Fibroblast of villous mesenchyme (primary cell): Measurements from ENCODE around the gene KCNT1. TPM values are rescaled to one million over a fixed set of nuclear protein-coding genes. Genes with fewer than 3 reads are reported as not detected.
A peak's percentile ranks its signal among the peaks of the same experiment; 100 is the strongest.

Experiments used
- DNase-seq: peaks from one replicate; pipeline ENCODE4 v3.0.0-alpha.2; 2010; ENCODE audit warnings: low read depth
- H3K4me3 ChIP-seq: 2 replicates; pipeline ENCODE4 v1.5.1; 2011; ENCODE audit warnings: low read depth, mild to moderate bottlenecking, low read length
- CTCF ChIP-seq: IDR thresholded peaks from 2 replicates; pipeline ENCODE4 v1.5.1; 2012; ENCODE audit warnings: low read depth, mild to moderate bottlenecking, low read length; ENCODE audit not compliant: insufficient read depth
- total RNA-seq: library from RNA; depleted of rRNA; stranded (reverse); fragments of >200 nt; gene quantifications from 2 replicates; pipeline ENCODE4 v1.2.3, GENCODE V29; 2012

Gene KCNT1
- total RNA-seq, 1 donor = not detected

GRCh38 chr9:135792268-135793128, 90.5 kb downstream of the KCNT1 start:
- no peak for TF ChIP-seq CTCF
- peak; percentile 1 for DNase-seq
- no peak overlapping the region for H3K4me3 ChIP-seq

GRCh38 chr9:135793221-135794056, 91.5 kb downstream of the KCNT1 start:
- no peak overlapping the region for H3K4me3 ChIP-seq
- no peak for DNase-seq
- TF ChIP-seq CTCF = no peak

GRCh38 chr9:135794057-135794335, 92.0 kb downstream of the KCNT1 start:
- DNase-seq = no peak
- H3K4me3 ChIP-seq = no peak overlapping the region
- TF ChIP-seq CTCF = no peak

- no peak for TF ChIP-seq CTCF
- DNase-seq = no peak
- H3K4me3 ChIP-seq = no peak overlapping the region
Measured at GRCh38 chr9:135794361-135794885, 92.4 kb downstream of the KCNT1 start.

GRCh38 chr9:135795391-135795790, 93.4 kb downstream of the KCNT1 start:
- no peak for DNase-seq
- no peak overlapping the region for H3K4me3 ChIP-seq
- TF ChIP-seq CTCF = no peak

- TF ChIP-seq CTCF = no peak
- no peak for DNase-seq
- H3K4me3 ChIP-seq = no peak overlapping the region
Measured at GRCh38 chr9:135796784-135797485, 95.0 kb downstream of the KCNT1 start.
